CD4-positive, alpha-beta T cell (primary cell): ENCODE data around the gene DLX4. TPM values are rescaled to one million over a fixed set of nuclear protein-coding genes. Genes with fewer than 3 reads are reported as not detected.

Experiments used
- ATAC-seq: fragments of 200-7000 bp; cut with Tn5 transposase; one replicate; pipeline ENCODE4 v1.10.0; 2022; ENCODE audit warnings: mild to moderate bottlenecking; ENCODE audit not compliant: poor library complexity
- CTCF ChIA-PET: fragments of 350-600 bp; sonication (Branson Sonifier 250); formaldehyde crosslinking; loops from one replicate; lab custom pipeline; 2021; ENCODE audit warnings: antibody characterized with exemption, inconsistent platforms; lab: Charles Lee
- POLR2A ChIA-PET: fragments of 350-600 bp; sonication (Branson Sonifier 250); formaldehyde crosslinking; loops from one replicate; lab custom pipeline; 2021; ENCODE audit warnings: antibody characterized with exemption, inconsistent platforms; lab: Charles Lee
- DNase-seq, 14 experiments: peaks; one replicate each; pipeline ENCODE4 v3.0.0-alpha.2; 2013 to 2020; ENCODE audit warnings: mixed read lengths in 2 of 14
- H3K27ac ChIP-seq, 2 donors: one replicate each; pipeline versions ENCODE4 v1.5.1 to v1.7.0; 2013; ENCODE audit warnings: low read length in 2 of 2, low read depth in 1 of 2, mild to moderate bottlenecking in 1 of 2
- H3K27me3 ChIP-seq, 2 experiments: 1 replicate in 1 of 2; 2 replicates in 1 of 2; pipeline versions ENCODE4 v1.6.1 to v1.7.0; 2013; ENCODE audit warnings: low read length in 2 of 2, control low read depth in 1 of 2, mild to moderate bottlenecking in 1 of 2, moderate library complexity in 1 of 2; ENCODE audit not compliant: insufficient read depth in 2 of 2, control insufficient read depth in 1 of 2
- H3K36me3 ChIP-seq: one replicate; pipeline ENCODE4 v1.6.1; 2013; ENCODE audit warnings: low read length, control low read depth; ENCODE audit not compliant: insufficient read depth
- H3K4me1 ChIP-seq: one replicate; pipeline ENCODE4 v1.6.1; 2013; ENCODE audit warnings: low read length, control low read depth; ENCODE audit not compliant: insufficient read depth
- H3K4me3 ChIP-seq: one replicate; pipeline ENCODE4 v1.5.1; 2013; ENCODE audit warnings: mild to moderate bottlenecking, low read length, moderate library complexity
- H3K9me3 ChIP-seq, 2 experiments: 1 replicate in 1 of 2; 2 replicates in 1 of 2; pipeline versions ENCODE4 v1.6.1 to v1.7.0; 2013; ENCODE audit warnings: low read length in 2 of 2, mild to moderate bottlenecking in 2 of 2, control low read depth in 1 of 2, moderate library complexity in 1 of 2; ENCODE audit not compliant: control insufficient read depth in 1 of 2, insufficient read depth in 1 of 2
- H3K27ac Mint-ChIP-seq: one replicate; pipeline ENCODE4 v1.8.0; 2020; ENCODE audit warnings: mixed read lengths
- H3K27me3 Mint-ChIP-seq: one replicate; pipeline ENCODE4 v1.8.0; 2021; ENCODE audit warnings: mixed read lengths
- H3K36me3 Mint-ChIP-seq: one replicate; pipeline ENCODE4 v1.8.0; 2021; ENCODE audit warnings: low read depth, mixed read lengths
- H3K4me1 Mint-ChIP-seq: one replicate; pipeline ENCODE4 v1.8.0; 2021; ENCODE audit warnings: low read depth, mixed read lengths
- H3K4me3 Mint-ChIP-seq: one replicate; pipeline ENCODE4 v1.8.0; 2020; ENCODE audit warnings: mild to moderate bottlenecking, mixed read lengths
- H3K9me3 Mint-ChIP-seq: one replicate; pipeline ENCODE4 v1.8.0; 2020; ENCODE audit warnings: mixed read lengths
- intact Hi-C, 2 experiments: fragments of 100-400 bp; cut with DNase I in 1 of 2; cut with micrococcal nuclease in 1 of 2; formaldehyde crosslinking; loops; one replicate each; pipeline versions ENCODE4 v1.15.1 to v1.9.0; 2023 to 2025; cut with DNase I, micrococcal nuclease
- total RNA-seq, 174 experiments: library from RNA in 2 of 174; stranded (reverse) in 2 of 174; gene quantifications; one replicate each; pipeline ENCODE4 v1.2.3 and lab custom pipeline; 2021 to 2026
- TF ChIP-seq, protein P1 (sequence below): fragments of 200-600 bp; IDR thresholded peaks from one replicate; pipeline ENCODE4 v1.8.0; 2022; ENCODE audit warnings: antibody characterized with exemption, mild to moderate bottlenecking

Gene DLX4
- total RNA-seq, 2 experiments from 2014 or later = 0.59 to 0.85 TPM

GRCh38 chr17:49966767-49967166 is 2.2 kb upstream of the DLX4 start:
- Histone ChIP-seq H3K4me3 (no peak overlapping the region), H3K27me3 (peaks cover 72 to 79% of the 10 kb centered on the region in 2 experiments), H3K36me3 (no peaks in the 10 kb centered on the region), H3K4me1 (peaks cover 61% of the 10 kb centered on the region), H3K27ac (no peak overlapping the region), H3K9me3 (peaks cover 0 to 47% of the 10 kb centered on the region in 2 experiments)
- intact Hi-C loops = no loop called here
- POLR2A ChIA-PET = no interaction called here
- no peaks in the 10 kb centered on the region for H3K36me3 Mint-ChIP-seq
- ATAC-seq (no peak), DNase-seq (no peak)
- H3K4me1 Mint-ChIP-seq = peaks cover 65% of the 10 kb centered on the region
- CTCF ChIA-PET = interaction anchor here (1.1 kb wide), 1 partner anchor 14 kb away, joined by 6 read pairs; no protein-coding TSS in a partner anchor
- H3K9me3 Mint-ChIP-seq = no peaks in the 10 kb centered on the region
- no peak overlapping the region for H3K27ac Mint-ChIP-seq
- TF ChIP-seq, protein P1, sequence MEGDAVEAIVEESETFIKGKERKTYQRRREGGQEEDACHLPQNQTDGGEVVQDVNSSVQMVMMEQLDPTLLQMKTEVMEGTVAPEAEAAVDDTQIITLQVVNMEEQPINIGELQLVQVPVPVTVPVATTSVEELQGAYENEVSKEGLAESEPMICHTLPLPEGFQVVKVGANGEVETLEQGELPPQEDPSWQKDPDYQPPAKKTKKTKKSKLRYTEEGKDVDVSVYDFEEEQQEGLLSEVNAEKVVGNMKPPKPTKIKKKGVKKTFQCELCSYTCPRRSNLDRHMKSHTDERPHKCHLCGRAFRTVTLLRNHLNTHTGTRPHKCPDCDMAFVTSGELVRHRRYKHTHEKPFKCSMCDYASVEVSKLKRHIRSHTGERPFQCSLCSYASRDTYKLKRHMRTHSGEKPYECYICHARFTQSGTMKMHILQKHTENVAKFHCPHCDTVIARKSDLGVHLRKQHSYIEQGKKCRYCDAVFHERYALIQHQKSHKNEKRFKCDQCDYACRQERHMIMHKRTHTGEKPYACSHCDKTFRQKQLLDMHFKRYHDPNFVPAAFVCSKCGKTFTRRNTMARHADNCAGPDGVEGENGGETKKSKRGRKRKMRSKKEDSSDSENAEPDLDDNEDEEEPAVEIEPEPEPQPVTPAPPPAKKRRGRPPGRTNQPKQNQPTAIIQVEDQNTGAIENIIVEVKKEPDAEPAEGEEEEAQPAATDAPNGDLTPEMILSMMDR = no peak
- H3K27me3 Mint-ChIP-seq = peaks cover 89% of the 10 kb centered on the region
- peak overlapping the region; percentile 16 for H3K4me3 Mint-ChIP-seq

DNA sequence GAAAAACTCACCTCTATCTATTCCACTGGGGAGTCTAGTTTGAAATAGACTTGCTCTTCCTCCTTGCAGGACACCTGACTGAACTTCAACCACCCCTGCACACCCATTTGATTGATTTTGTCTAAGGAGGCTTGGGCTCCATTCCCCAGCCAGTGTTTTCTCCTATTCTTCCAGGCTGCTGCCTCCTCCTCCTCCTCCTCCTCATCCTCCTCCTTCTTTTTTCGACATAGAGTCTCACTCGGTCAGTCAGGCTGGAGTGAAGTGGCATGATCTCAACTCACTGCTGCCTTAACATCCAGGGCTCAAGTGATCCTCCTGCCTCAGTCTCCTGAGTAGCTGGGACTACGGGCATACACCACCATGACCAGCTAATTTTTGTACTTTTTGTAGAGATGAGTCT is 1.8 kb upstream of the DLX4 start:
- H3K27me3 ChIP-seq = peaks cover 75 to 82% of the 10 kb centered on the region in 2 experiments
- Mint-ChIP-seq H3K36me3 (no peaks in the 10 kb centered on the region), H3K27me3 (peaks cover 89% of the 10 kb centered on the region), H3K27ac (no peak overlapping the region), H3K9me3 (no peaks in the 10 kb centered on the region), H3K4me1 (peaks cover 68% of the 10 kb centered on the region), H3K4me3 (peak overlapping the region; percentile 16)
- intact Hi-C loops = no loop called here
- TF ChIP-seq, protein P1 = no peak
- ATAC-seq = no peak
- no peak for DNase-seq
- H3K36me3 ChIP-seq = no peaks in the 10 kb centered on the region
- ChIA-PET CTCF (interaction anchor here (1.1 kb wide), 1 partner anchor 15 kb away, joined by 6 read pairs; no protein-coding TSS in a partner anchor), POLR2A (no interaction called here)
- no peak overlapping the region for H3K27ac ChIP-seq
- no peak overlapping the region for H3K4me3 ChIP-seq
- H3K9me3 ChIP-seq = peaks cover 0 to 51% of the 10 kb centered on the region in 2 experiments
- H3K4me1 ChIP-seq = peaks cover 65% of the 10 kb centered on the region

- ATAC-seq (no peak), DNase-seq (no peak)
- ChIA-PET POLR2A (interaction anchor here (1.0 kb wide), 1 partner anchor 29 kb away, joined by 3 read pairs; no protein-coding TSS in a partner anchor), CTCF (no interaction called here)
- intact Hi-C loops = no loop called here
- Histone ChIP-seq H3K27me3 (peaks cover 75 to 82% of the 10 kb centered on the region in 2 experiments), H3K9me3 (peaks cover 0 to 54% of the 10 kb centered on the region in 2 experiments), H3K36me3 (no peaks in the 10 kb centered on the region), H3K4me3 (peak overlapping the region; percentile 66), H3K4me1 (peaks cover 68% of the 10 kb centered on the region), H3K27ac (no peak overlapping the region)
- H3K27ac Mint-ChIP-seq = peak overlapping the region; percentile 25
- H3K4me1 Mint-ChIP-seq = peaks cover 71% of the 10 kb centered on the region
- no peaks in the 10 kb centered on the region for H3K36me3 Mint-ChIP-seq
- no peaks in the 10 kb centered on the region for H3K9me3 Mint-ChIP-seq
- TF ChIP-seq, protein P1 = no peak
- H3K4me3 Mint-ChIP-seq = peak overlapping the region; percentile 80
- H3K27me3 Mint-ChIP-seq = peaks cover 89% of the 10 kb centered on the region
Observed at GRCh38 chr17:49967621-49968404, 1.2 kb upstream of the DLX4 start.
